ENCODE measurements around the gene LRRC7.

GRCh38 chr1:69858534-69858933 is 290.8 kb downstream of the LRRC7 start:
- TF ChIP-seq POLR2A (IDR thresholded peaks at IDR 0.05) (no peak), CTCF (IDR thresholded peaks at IDR 0.05) (no peak)

Measured in prostate gland (tissue), 2 donors.